ENCODE data around the gene RAD51AP1. TPM values are rescaled to one million over a fixed set of nuclear protein-coding genes. Genes with fewer than 3 reads are reported as not detected.

Gene RAD51AP1
- total RNA-seq, 1 experiment from 2014 or later = 75.4 TPM

DNA sequence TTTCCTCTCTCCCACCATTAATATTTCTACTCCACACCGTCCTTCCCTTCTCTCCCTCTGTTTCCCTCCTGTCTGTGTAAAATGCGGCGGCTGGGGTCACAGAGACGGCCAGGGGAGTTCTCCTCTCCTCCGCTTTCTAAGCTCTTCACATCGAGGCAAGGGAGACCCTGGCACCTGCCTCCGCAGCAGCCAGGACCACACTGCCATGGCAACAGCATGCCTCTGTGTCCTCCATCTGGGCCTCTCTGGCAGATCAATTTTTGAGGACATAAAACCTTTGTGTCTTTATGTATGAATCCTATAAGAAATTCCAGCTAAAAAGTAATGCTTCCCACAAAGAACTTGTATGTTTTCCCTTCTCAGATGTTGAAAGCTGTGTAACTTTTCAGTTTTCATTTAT lies 64.7 kb downstream of the RAD51AP1 start:
- Histone ChIP-seq H3K27ac (no peak overlapping the region), H3K4me3 (no peak overlapping the region), H3K36me3 (no peaks in the 10 kb centered on the region), H3K4me1 (no peaks in the 10 kb centered on the region), H3K9me3 (replicated peaks) (no peaks in the 10 kb centered on the region), H3K27me3 (no peaks in the 10 kb centered on the region)
- no peak for DNase-seq

DNA sequence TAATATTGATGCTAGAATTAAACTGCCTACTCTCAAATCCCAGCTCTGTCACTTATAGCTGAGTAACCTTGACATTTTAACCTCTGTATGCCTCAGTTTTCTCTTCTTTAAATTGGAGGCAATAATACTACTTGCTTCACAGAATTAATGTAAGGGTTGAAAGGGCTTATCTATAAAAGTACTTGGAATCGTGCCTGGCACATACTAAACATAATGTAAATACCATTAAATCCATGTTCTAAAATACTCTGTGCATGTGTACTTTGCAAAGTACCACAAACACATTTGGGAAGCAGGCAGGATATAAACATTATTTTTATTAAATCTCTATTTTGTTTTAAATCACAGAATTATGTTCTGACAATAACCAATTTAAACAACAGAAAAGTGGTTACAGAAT lies 65.3 kb downstream of the RAD51AP1 start:
- Histone ChIP-seq H3K27ac (no peak overlapping the region), H3K4me3 (no peak overlapping the region), H3K36me3 (no peaks in the 10 kb centered on the region), H3K4me1 (no peaks in the 10 kb centered on the region), H3K9me3 (replicated peaks) (no peaks in the 10 kb centered on the region), H3K27me3 (no peaks in the 10 kb centered on the region)
- DNase-seq = no peak

DNA sequence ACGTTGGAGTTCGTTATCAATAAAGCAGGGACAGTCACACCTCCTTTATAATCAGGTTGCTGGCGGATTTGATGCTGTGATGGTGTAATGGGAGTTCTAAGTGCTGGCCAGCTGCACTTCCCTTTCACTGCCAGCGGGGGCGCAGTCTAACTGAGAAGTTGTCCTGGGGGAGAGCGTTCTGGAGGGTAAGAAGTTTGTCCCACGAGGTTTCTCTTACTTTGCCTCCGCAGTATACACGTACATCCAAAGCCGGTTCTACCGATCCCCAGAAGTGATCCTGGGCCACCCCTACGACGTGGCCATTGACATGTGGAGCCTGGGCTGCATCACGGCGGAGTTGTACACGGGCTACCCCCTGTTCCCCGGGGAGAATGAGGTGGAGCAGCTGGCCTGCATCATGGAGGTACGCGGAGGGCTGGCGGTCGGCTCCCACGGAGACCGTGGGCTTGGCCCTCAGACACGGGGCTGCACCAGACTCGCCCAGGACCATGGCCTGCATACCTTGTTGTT lies 66.0 kb downstream of the RAD51AP1 start:
- H3K4me3 ChIP-seq = peak overlapping the region; percentile 68
- no peaks in the 10 kb centered on the region for H3K36me3 ChIP-seq
- H3K4me1 ChIP-seq = no peaks in the 10 kb centered on the region
- peak; percentile 73 to 88 for DNase-seq
- H3K27ac ChIP-seq = peak overlapping the region; percentile 37
- H3K9me3 ChIP-seq (replicated peaks) = no peaks in the 10 kb centered on the region
- no peaks in the 10 kb centered on the region for H3K27me3 ChIP-seq

DNA sequence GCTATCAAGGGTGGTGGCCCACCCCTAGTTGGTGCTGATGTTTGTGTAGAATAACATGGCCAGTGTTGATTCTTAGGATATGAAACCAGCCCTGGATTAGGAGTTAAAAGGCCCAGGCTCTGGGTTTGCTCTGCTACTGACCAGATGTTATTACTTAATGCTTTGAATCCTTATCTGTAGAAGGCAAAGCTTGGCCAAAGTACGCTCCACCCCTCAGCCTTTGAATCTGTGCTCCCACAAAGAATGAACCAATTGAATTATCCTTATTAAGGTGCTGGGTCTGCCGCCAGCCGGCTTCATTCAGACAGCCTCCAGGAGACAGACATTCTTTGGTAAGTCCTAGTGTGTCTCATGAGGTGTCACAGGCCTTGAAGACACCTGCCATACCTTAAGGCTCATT lies 68.4 kb downstream of the RAD51AP1 start:
- no peak for DNase-seq
- H3K36me3 ChIP-seq = no peaks in the 10 kb centered on the region
- H3K4me1 ChIP-seq = no peaks in the 10 kb centered on the region
- no peaks in the 10 kb centered on the region for H3K27me3 ChIP-seq
- H3K27ac ChIP-seq = no peak overlapping the region
- no peak overlapping the region for H3K4me3 ChIP-seq
- H3K9me3 ChIP-seq (replicated peaks) = no peaks in the 10 kb centered on the region

DNA sequence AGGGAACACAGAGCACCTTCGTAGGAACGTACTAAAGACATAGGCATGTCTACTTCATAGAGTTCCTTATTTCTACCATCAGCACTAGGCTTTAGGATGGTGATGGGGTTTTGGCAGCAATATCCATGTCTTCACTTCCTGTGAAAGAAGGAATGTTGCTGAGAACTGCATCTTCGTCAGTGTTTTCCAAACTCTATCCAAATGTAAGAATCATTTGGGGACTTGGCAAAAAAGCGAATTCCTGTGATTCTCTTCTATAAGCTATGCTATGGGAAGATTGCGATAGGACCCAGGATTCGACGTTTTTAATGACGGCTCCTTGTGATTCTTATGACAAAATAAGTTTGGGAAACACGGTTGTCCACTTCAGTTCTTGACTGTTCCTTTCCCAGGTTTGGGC lies 70.4 kb downstream of the RAD51AP1 start:
- Histone ChIP-seq H3K36me3 (0 out of 2 replicates have a peak, but pooled peaks cover 2% of the 10 kb centered on the region), H3K4me1 (no peaks in the 10 kb centered on the region), H3K4me3 (no peak overlapping the region), H3K27ac (no peak overlapping the region), H3K27me3 (no peaks in the 10 kb centered on the region), H3K9me3 (replicated peaks) (no peaks in the 10 kb centered on the region)
- DNase-seq = no peak

Other genes with a start within 250 kb of the RAD51AP1 start
- 18.7 and 21.2 TPM in 2 replicates for gene TIGAR, start 217.7 kb upstream of the RAD51AP1 start, total RNA-seq (2014; rRNA removed; shearing (Covaris generic))
- 0.02 TPM in 1 of 2 replicates, not detected in the other for gene FGF23, start 159.2 kb upstream of the RAD51AP1 start, total RNA-seq (2014; rRNA removed; shearing (Covaris generic))
- gene FGF6, start 93.1 kb upstream of the RAD51AP1 start, total RNA-seq (2014; rRNA removed; shearing (Covaris generic)) = not detected in 2 replicates
- gene DYRK4, start 23.3 kb downstream of the RAD51AP1 start, total RNA-seq (2014; rRNA removed; shearing (Covaris generic)) = 25.1 and 26.1 TPM in 2 replicates
- 0.65 and 1.1 TPM in 2 replicates for gene AKAP3, start 110.2 kb downstream of the RAD51AP1 start, total RNA-seq (2014; rRNA removed; shearing (Covaris generic))
- 103 and 125 TPM in 2 replicates for gene NDUFA9, start 110.2 kb downstream of the RAD51AP1 start, total RNA-seq (2014; rRNA removed; shearing (Covaris generic))
- 0.10 TPM in 1 of 2 replicates, not detected in the other for gene GALNT8, start 181.5 kb downstream of the RAD51AP1 start, total RNA-seq (2014; rRNA removed; shearing (Covaris generic))